T1000 (cell line): ENCODE data around the gene CCDC180.
"Not testable (repeated sequence)": the region's sequence is repeated elsewhere in the genome, so short reads cannot be mapped to it uniquely, and the experiment has no call there.

ENCODE experiments used
- DNase-seq: peaks from one replicate; lab custom pipeline; 2025; ENCODE audit warnings: mixed read lengths; lab: John Stamatoyannopoulos, UW

CCDC180 gene

DNA sequence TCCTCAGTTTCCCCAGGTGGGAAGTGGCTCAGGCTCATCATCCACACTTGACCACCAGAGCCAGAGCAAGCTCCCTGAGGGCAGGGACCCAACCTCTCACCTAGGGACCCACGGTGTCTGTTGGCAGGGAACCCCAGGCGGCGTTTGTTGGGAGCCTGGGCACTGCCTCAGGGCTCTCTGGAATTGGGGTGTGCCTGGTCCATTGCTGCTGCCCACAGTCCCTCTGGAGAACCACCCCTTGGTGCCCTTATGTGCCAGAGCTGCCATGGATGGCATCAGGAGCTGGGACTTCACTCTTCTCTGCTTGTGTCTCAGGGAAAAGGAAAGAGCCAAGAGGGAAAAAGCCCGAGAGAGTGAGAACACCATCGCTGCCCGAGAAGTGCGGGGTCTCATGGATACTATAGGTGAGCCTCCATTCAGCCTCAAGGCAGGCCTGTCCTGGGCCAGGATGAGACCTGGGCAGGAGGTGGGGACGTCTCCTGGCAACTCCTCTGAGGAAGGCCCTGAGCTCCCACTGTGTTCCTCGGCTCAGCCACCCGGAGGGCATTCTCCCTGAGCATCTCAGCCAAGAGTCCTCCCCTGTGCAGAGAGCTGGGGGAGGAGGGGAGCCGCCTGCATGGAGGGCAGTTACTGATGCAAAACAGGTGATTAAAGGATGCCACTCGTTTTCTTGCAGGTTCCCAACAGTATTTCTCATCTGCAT is 4.5 kb downstream of the CCDC180 start:
- no peak for DNase-seq

DNA sequence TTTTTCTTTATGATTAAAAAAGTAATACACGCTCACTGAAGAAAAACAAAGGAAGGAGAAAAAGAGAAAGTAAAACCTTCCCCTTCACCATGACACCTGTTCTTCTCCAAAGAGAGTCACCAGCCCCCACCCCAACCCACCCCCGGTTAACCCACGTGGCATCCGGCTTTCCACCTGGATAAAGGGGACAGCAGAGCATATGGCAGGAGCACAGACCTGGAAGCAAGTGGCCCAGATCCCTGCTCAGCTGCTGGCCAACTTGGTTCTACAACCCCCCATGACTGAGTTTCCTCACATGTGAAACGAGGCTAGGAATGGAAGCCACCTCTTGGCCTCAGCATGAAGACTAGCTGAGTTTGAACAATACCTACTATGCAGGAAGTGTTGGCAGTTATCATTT is 5.1 kb downstream of the CCDC180 start:
- DNase-seq: no peak

DNA sequence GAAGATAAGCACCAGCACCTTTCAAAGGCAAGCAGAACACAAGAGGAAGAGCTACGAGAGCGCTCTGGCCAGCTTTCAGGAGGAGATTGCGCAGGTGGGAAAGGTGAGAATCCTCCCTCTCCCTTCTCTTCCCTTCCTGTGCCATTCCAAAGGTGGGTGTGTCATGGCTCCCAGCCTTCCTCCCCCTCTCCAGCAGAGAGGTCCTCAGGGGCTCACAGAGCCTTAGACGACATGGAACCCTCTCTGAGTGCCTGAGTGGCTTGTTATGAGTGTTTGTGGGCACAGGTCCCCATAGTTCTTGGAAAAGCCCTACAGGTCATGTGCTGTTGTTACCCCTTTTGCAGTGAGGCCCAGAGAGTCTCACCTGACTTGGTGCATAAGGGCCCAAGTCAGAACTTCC is 5.8 kb downstream of the CCDC180 start:
- no peak for DNase-seq

- DNase-seq: no peak
Measured at GRCh38 chr9:97313746-97314145, 6.3 kb downstream of the CCDC180 start.

DNA sequence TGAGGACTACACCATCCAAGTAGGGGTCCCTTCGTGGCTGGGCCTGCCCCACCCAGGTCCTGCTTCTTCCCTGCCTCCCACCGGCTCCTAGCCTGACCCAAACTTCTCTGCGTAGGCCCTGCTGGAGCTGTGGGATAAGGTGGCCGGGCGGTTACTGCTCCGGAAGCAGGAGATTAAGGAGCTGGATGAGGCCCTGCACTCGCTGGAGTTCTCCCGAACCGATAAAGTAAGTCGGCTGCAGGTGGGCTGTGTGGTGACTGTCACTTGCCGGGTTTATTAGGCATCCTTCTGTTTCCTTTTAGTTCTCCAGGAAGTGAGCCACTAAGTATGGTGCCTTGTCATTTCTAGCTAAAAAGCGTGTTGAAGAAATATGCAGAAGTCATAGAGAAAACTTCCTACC is 7.0 kb downstream of the CCDC180 start:
- no peak for DNase-seq

- no peak for DNase-seq
Measured at GRCh38 chr9:97315550-97315949, 8.1 kb downstream of the CCDC180 start.

- no peak for DNase-seq
Measured at GRCh38 chr9:97316904-97317303, 9.4 kb downstream of the CCDC180 start.

DNA sequence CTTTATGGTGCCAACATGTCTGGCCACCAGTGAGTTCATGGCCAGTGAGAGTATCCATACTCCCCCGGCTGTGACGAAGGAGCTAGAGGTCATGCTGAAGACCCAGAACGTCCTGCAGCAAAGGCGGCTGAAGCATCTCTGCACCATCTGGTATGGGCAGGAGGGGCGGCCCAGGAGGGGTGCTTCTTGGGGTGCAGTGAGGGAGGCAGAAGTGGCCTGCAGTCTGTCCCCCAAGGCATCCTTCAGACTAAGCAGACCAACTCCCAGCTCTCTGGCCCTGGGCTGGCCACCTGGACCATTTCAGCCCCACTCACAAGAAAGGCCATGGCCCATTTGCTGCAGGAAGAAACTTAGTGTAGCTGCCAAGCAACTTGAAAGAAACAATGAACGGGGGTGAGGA is 11.0 kb downstream of the CCDC180 start:
- DNase-seq: no peak

GRCh38 chr9:97319395-97319794 is 11.9 kb downstream of the CCDC180 start:
- no peak for DNase-seq

DNA sequence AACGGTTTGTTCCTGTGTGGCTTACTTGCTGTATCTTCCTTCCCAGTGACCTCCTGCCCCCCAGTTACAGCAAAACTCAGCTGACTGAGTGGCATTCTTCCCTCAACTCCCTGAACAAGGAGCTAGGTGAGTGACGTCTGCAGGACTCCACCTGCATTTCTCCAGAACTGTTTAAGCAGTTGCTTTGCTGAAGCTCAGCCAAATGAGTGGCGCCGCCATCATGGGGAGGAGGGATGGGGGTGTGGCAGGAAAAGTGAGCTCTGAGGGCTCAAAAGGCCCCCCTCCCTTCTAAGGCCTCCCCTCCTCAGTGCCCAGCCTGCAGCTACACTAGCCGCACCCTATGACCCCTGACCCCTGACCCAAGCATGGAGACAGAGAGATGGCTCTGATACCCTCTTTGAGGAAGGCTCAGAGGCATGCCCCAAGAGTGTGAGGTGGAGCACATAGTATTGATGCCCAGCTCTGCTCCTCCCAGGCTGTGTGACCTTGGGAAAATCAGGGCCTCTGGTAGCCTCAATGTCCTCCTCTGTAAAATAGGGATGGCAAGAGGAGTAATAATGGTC is 12.7 kb downstream of the CCDC180 start:
- DNase-seq: no peak

GRCh38 chr9:97321251-97321650 is 13.8 kb downstream of the CCDC180 start:
- no peak for DNase-seq

- DNase-seq: no peak
Measured at GRCh38 chr9:97321691-97322090, 14.2 kb downstream of the CCDC180 start.

DNA sequence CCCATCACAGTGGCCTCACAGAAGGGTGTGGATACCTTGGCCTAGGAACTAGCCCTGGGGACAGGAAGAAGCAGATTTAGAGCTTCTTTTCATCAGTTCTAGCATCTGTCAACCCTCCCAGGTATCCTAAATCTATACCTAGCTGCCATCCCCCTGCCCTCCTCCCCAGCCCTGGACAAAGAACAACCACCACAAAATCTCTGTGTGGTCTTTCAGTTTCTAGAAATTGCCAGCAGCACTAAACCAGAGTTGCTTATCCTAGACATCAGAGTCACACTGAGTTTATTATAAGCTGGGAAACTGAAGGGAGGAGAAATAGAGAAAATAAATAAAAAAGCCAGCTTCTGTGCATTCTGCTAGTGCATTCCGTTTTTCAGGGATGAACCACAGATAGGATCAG is 14.6 kb downstream of the CCDC180 start:
- DNase-seq: no peak

DNA sequence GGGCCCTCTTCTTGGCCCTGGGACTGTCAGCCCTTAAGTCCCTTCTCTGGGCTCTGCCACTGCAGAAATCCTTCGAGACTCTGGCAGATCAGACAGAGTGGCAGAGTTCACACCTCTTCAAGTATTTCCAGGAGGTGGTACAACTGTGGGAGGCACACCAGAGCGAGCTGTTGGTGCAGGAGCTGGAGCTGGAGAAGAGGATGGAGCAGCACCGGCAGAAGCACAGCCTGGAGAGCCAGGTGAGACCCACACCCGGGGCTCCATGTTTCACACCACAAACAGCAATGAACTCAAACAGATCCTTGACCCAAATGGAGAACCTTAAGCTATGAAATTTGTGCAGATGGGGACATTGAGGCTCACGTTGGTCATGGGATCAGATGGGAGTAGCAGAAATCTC is 17.5 kb downstream of the CCDC180 start:
- no peak for DNase-seq

DNA sequence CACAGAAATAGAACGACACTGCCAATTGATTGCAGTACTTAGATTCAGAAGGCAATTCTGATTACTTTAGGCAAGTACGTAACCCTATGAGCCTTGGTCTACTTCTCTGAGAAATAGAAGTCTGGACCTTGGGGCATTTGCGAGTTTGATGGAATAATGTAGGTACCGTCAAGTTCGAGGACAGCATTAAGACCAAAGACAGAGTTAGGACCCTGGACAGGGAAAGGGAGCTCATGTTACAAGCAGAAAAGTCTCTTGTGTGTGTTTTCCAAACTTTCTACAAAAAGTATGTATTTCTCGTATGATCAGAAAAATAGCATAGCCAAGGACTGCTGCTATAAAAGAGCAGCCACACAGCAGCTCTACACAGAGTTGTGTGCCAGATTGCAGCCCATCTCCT is 20.1 kb downstream of the CCDC180 start:
- DNase-seq: no peak

GRCh38 chr9:97332993-97333392 is 25.5 kb downstream of the CCDC180 start:
- DNase-seq: no peak

DNA sequence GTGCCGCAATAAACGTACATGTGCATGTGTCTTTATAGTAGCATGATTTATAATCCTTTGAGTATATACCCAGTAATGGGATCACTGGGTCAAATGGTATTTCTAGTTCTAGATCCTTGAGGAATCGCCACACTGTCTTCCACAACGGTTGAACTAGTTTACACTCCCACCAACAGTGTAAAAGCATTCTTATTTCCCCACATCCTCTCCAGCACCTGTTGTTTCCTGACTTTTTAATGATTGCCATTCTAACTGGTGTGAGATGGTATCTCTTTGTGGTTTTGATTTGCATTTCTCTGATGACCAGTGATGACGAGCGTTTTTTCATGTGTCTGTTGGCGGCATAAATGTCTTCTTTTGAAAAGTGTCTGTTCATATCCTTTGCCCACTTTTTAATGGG is 28.2 kb downstream of the CCDC180 start:
- not testable (repeated sequence) for DNase-seq

- DNase-seq: no peak
Measured at GRCh38 chr9:97348871-97349270, 41.4 kb downstream of the CCDC180 start.

DNA sequence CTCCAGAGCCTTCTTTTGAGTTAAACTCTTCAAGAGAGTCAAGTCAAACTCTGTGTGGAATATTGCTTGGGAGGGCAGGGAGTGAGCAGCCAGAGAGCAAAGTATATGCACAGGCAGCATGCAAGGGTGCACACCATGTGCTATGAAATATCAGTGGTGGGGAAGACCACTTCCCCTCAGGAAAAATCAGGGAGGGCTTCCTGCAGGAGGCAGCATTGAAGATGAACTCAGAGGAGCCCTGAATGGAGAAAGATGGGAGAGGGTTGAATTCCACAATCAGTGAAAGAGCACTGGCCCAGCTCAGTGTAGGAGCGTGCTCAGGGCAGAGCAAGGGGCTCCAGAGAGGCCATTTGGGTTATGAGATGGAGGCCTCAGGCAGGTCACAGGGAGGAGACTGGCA is 41.9 kb downstream of the CCDC180 start:
- DNase-seq: no peak

DNA sequence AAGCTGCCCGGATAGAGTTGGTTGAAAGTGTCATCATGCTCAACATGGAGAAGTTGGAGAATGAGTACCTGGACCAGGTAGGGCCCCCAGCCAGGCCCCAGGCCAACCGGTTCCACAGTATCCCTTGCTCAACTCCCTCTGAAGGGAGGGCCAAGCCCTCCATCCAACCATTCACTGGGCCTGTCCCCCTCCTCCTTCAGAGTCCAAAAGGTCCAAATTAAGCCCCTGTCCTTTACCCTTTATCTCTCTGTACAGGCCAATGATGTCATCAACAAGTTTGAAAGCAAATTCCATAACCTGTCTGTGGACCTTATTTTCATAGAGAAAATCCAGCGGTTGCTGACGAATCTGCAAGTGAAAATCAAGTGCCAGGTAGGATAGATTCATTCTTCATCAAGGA is 47.2 kb downstream of the CCDC180 start:
- no peak for DNase-seq

- DNase-seq: no peak
Measured at GRCh38 chr9:97357056-97357455, 49.6 kb downstream of the CCDC180 start.
